ENCODE results near the gene MAP2. TPM values are rescaled to one million over a fixed set of nuclear protein-coding genes. Genes with fewer than 3 reads are reported as not detected.

Gene MAP2
- total RNA-seq, 1 donor: 26.5 TPM

DNA sequence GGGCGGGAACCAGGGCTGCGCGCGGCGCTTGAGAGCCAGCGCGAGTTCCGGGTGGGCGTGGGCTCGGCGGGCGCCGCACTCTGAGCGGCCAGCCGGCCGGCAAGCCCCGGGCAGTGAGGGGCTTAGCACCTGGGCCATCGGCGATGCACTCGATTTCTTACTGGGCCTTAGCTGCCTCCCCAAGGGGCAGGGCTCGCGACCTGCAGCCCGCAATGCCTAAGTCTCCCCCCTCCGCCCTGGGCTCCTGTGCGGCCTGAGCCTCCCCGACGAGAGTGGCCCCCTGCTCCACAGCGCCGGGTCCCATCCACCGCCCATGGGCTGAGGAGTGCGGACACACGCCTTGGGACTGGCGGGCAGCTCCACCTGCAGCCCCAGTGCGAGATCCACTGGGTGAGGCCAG, 36.5 kb upstream of the MAP2 start:
- TF ChIP-seq, protein P1, sequence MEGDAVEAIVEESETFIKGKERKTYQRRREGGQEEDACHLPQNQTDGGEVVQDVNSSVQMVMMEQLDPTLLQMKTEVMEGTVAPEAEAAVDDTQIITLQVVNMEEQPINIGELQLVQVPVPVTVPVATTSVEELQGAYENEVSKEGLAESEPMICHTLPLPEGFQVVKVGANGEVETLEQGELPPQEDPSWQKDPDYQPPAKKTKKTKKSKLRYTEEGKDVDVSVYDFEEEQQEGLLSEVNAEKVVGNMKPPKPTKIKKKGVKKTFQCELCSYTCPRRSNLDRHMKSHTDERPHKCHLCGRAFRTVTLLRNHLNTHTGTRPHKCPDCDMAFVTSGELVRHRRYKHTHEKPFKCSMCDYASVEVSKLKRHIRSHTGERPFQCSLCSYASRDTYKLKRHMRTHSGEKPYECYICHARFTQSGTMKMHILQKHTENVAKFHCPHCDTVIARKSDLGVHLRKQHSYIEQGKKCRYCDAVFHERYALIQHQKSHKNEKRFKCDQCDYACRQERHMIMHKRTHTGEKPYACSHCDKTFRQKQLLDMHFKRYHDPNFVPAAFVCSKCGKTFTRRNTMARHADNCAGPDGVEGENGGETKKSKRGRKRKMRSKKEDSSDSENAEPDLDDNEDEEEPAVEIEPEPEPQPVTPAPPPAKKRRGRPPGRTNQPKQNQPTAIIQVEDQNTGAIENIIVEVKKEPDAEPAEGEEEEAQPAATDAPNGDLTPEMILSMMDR (IDR thresholded peaks at IDR 0.05; ENCODE audit: insufficient read depth, low read length): no peak
- DNase-seq (ENCODE audit: low read depth): no peak
- no peak overlapping the region for H3K4me3 ChIP-seq (ENCODE audit: low read depth, low read length)

DNA sequence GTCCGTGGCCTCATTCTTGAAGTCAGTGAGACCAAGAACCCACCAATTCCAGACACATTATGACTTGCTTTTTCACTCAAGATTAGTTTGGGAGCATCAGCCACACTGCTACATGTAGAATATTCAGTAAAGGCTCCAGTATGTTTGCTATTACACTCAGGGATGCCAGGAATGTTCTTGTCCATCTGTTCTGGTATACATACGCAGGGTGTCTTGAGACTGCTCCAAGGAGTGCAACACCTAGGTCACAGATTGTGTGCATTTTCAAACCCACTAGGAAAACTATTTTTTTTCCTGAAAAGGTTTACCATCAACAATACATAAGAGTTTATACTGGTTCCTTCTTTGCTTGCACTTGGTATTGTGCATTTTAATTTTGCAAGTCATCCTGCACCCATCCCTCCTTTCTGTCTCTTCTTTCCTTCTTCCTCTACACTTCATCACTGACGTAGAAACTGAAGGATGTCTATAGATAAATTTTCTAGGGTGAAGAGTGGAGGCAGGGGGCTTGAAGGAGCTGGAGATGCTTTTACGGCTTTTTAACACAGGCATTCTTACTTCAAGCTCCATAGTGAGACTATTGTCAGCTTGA, 35.3 kb upstream of the MAP2 start:
- H3K4me3 ChIP-seq (ENCODE audit: low read depth, low read length): no peak overlapping the region
- peak; percentile 23 for DNase-seq (ENCODE audit: low read depth)
- TF ChIP-seq, protein P1 (IDR thresholded peaks at IDR 0.05; ENCODE audit: insufficient read depth, low read length): no peak

DNA sequence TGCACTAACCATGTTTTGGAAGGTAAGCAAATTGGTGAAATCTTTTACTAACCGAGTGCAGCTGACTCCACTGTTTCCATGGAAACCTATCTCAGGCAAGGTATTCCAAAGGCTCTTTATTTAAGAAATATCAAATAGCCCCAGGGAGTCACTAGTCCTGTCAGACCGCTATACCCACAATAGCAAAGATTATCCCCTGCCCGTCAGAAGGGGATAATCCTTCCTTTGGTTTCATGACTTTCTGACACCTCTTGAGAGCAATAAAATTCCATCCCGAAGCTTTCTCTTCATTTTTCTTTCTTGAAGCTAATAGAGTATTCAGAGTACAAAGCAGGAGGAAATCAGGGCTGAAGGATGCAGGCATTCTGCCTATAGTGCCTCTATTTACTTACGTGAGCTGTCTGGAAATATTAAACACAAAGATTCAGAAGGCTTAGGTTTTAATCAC, 34.7 kb upstream of the MAP2 start:
- DNase-seq (ENCODE audit: low read depth): no peak
- TF ChIP-seq, protein P1 (IDR thresholded peaks at IDR 0.05; ENCODE audit: insufficient read depth, low read length): no peak
- no peak overlapping the region for H3K4me3 ChIP-seq (ENCODE audit: low read depth, low read length)

DNA sequence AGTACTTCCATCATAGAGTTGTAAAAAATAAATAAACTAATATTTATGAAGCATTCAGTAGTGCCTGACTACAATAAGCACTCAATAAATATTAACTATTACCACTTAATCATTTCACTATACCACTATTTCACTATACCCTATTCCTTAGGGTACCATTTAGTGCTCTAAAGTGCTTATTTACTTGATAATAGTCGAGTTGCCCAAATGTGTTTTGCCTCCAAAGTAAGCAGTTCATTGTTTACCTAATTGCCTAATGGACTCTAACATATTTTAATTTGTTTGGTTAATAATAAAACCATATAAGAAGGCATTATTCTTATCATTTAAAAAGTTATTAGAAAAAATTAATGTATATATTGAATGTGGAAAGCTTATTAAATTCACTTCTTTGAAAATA, 33.0 kb upstream of the MAP2 start:
- no peak overlapping the region for H3K4me3 ChIP-seq (ENCODE audit: low read depth, low read length)
- TF ChIP-seq, protein P1 (IDR thresholded peaks at IDR 0.05; ENCODE audit: insufficient read depth, low read length): no peak

DNA sequence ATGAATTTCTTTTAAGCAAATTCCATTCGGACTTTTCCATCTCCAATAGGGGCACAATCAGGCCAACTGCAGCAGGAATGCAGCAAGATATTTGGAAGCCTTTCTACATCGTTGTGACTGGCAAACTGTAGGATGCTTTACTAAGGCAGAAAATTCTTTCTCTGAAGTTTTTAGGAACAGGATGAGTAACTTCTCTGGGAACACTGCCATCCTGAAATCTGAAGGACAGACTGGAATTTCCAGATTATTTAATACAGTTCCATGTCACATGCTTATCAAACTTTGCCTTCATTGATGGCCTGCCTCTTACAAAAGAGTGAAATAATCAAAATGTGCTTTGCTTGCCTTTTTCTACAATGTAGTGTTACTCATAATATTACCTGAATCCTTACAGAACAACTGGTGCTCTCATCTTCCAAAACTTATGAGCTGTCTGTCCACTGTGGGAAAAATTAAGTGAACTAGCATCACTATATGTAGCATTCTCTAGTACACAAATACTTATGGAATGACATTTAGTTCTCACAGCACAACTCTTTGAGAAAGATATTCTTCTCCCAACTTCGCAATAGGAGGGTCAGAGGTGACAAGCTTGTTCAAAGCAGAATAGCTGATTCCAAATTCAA, 32.0 kb upstream of the MAP2 start:
- no peak overlapping the region for H3K4me3 ChIP-seq (ENCODE audit: low read depth, low read length)
- DNase-seq (ENCODE audit: low read depth): peak; percentile 77
- TF ChIP-seq, protein P1 (IDR thresholded peaks at IDR 0.05; ENCODE audit: insufficient read depth, low read length): no peak

More for the DNA sequence above, 33.0 kb upstream of the MAP2 start:
- DNase-seq (ENCODE audit: low read depth): no peak

DNA sequence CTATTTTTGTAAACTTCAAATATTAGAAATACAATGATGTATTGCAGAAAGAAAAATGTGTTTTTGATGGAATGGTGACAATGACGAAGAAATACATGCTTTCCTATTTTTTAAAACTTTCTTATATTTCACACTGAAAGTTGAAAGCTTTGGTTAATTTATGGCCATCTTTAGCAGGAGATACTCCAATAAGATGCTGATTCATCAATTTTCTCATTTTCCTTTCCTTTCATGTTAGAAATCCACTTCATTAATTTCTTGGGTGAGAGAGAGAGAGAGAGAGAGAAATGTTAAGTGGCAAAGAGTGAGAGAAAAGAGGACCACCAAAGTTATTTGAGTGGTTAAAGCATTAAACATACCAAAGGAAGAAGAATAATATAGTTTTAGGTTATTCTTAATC, 28.6 kb upstream of the MAP2 start:
- TF ChIP-seq, protein P1 (IDR thresholded peaks at IDR 0.05; ENCODE audit: insufficient read depth, low read length): no peak
- DNase-seq (ENCODE audit: low read depth): no peak
- H3K4me3 ChIP-seq (ENCODE audit: low read depth, low read length): no peak overlapping the region
